GM12878 (cell line): ENCODE results near the gene COL4A3. TPM values are rescaled to one million over a fixed set of nuclear protein-coding genes. Genes with fewer than 3 reads are reported as not detected.

Experiments
- ATAC-seq: fragments of 200-7000 bp; cut with Tn5 transposase; 3 replicates; pipeline ENCODE4 v1.9.1; 2020; ENCODE audit warnings: mild to moderate bottlenecking, moderate library complexity
- BruUV-seq: library from RNA; stranded (reverse); fragments of 400-500 nt; replicated peaks from 2 replicates; lab custom pipeline; 2021; lab: Mats Ljungman, UMichigan
- CTCF ChIA-PET: fragments of 300-600 bp; sonication (Branson Sonifier 250); formaldehyde crosslinking; extraction: SDS; loops from one replicate; lab custom pipeline; 2021; ENCODE audit warnings: inconsistent platforms; lab: Yijun Ruan, JAX
- POLR2A ChIA-PET: fragments of 350-600 bp; formaldehyde crosslinking; extraction: SDS; loops from one replicate; lab custom pipeline; 2021; ENCODE audit warnings: inconsistent platforms; lab: Charles Lee
- RAD21 ChIA-PET: fragments of 300-600 bp; sonication (Branson Sonifier 250); formaldehyde crosslinking; loops from one replicate; lab custom pipeline; 2023; ENCODE audit warnings: antibody characterized with exemption; ENCODE audit not compliant: unreplicated experiment; lab: Charles Lee
- SMC1A ChIA-PET: fragments of 300-600 bp; sonication (Branson Sonifier 250); formaldehyde crosslinking; loops from one replicate; lab custom pipeline; 2023; ENCODE audit not compliant: unreplicated experiment, uncharacterized antibody; lab: Charles Lee
- DNase-seq: peaks from one replicate; pipeline ENCODE4 v3.0.0-alpha.2; 2011; ENCODE audit warnings: low read depth, low spot score
- FAIRE-seq: peaks from 3 replicates; lab custom pipeline; 2011; peaks lifted over from hg19 to GRCh38; lab: Jason Lieb, UNC
- H2AFZ ChIP-seq: 2 replicates; pipeline ENCODE4 v1.6.0; 2011; ENCODE audit warnings: low read depth, low read length, control low read depth; ENCODE audit not compliant: control insufficient read depth
- H3K27ac ChIP-seq: 2 replicates; pipeline ENCODE4 v1.5.1; 2011; ENCODE audit warnings: control low read depth; ENCODE audit not compliant: control insufficient read depth, insufficient read depth
- H3K27me3 ChIP-seq, 2 experiments: replicated peaks in 1 of 2; 2 replicates each; pipeline versions ENCODE4 v1.6.0 to v1.6.1; 2011; ENCODE audit warnings: low read length in 1 of 2; ENCODE audit not compliant: control insufficient read depth in 2 of 2, insufficient read depth in 2 of 2
- H3K36me3 ChIP-seq, 2 experiments: 2 replicates each; pipeline ENCODE4 v1.5.1; 2011; ENCODE audit warnings: low read length in 1 of 2; ENCODE audit not compliant: control insufficient read depth in 2 of 2, insufficient read depth in 2 of 2
- H3K4me1 ChIP-seq: 2 replicates; pipeline ENCODE4 v1.6.1; 2011; ENCODE audit warnings: mild to moderate bottlenecking, low read length, moderate library complexity, mixed read lengths; ENCODE audit not compliant: control insufficient read depth, insufficient read depth
- H3K4me2 ChIP-seq: 2 replicates; pipeline ENCODE4 v1.6.0; 2011; ENCODE audit warnings: control low read depth; ENCODE audit not compliant: control insufficient read depth, insufficient read depth
- H3K4me3 ChIP-seq: fragments of 200-600 bp; sonication (generic); 2 replicates; pipeline ENCODE4 v1.5.1; 2016
- H3K79me2 ChIP-seq: 2 replicates; pipeline ENCODE4 v1.6.0; 2011; ENCODE audit warnings: low read length; ENCODE audit not compliant: control insufficient read depth, insufficient read depth
- H3K9ac ChIP-seq: 2 replicates; pipeline ENCODE4 v1.8.0; 2011; ENCODE audit warnings: low read length, control low read depth, mixed read lengths; ENCODE audit not compliant: control insufficient read depth, insufficient read depth
- H3K9me3 ChIP-seq: replicated peaks from 3 replicates; pipeline ENCODE4 v1.5.1; 2011; ENCODE audit warnings: mild to moderate bottlenecking, low read length; ENCODE audit not compliant: control insufficient read depth, insufficient read depth
- H4K20me1 ChIP-seq: 2 replicates; pipeline ENCODE4 v1.6.0; 2011; ENCODE audit not compliant: control insufficient read depth, insufficient read depth
- CEBPZ ChIP-seq: fragments of 150-350 bp; IDR thresholded peaks from 2 replicates; pipeline ENCODE4 v1.6.1; 2016; ENCODE audit warnings: low read depth, low read length
- MLLT1 ChIP-seq: fragments of 450-650 bp; IDR thresholded peaks from 2 replicates; pipeline ENCODE4 v1.6.1; 2016; ENCODE audit warnings: mild to moderate bottlenecking
- ZBTB33 ChIP-seq: fragments of 450-650 bp; IDR thresholded peaks from 2 replicates; pipeline ENCODE4 v1.6.1; 2017; ENCODE audit warnings: mild to moderate bottlenecking
- ZBTB40 ChIP-seq: fragments of 450-650 bp; IDR thresholded peaks from 2 replicates; pipeline ENCODE4 v1.6.1; 2016; ENCODE audit warnings: mild to moderate bottlenecking, moderate library complexity, borderline replicate concordance
- WGBS: methylation state at CpG from one replicate; pipeline ENCODE4 v1.1.6; 2016; ENCODE audit warnings: low lambda C conversion rate; ENCODE audit not compliant: insufficient replicate concordance, insufficient coverage; ENCODE audit errors: missing lambda C conversion rate; 5-methylcytosine and 5-hydroxymethylcytosine counted together
- in situ Hi-C: fragments of 300-500 bp; cut with MboI; formaldehyde crosslinking; loops from 9 replicates; pipeline ENCODE4 v1.14.3; 2018; ENCODE audit warnings: mixed read lengths
- intact Hi-C: fragments of 100-400 bp; cut with micrococcal nuclease; formaldehyde crosslinking; loops from one replicate; pipeline ENCODE4 v1.14.2; 2022; ENCODE audit not compliant: unreplicated experiment
- polyA plus RNA-seq, 11 experiments: library from polyadenylated mRNA; depleted of rRNA in 4 of 11; unstranded in 6 of 11; stranded (reverse) in 5 of 11; fragments of >200 nt; fragmentation: Nextera tagmentation in 4 of 11; fragmentation: Illumina TruSeq in 1 of 11; extraction: Ambion mirVana in 4 of 11; extraction: Trizol in 1 of 11; gene quantifications; 1 replicate in 1 of 11; 2 replicates in 10 of 11; pipeline versions ENCODE4 v1.2.1 to v1.2.3, GENCODE V29; 2011 to 2016; ENCODE audit warnings: inconsistent platforms in 2 of 11, missing spikeins in 2 of 11, low read depth in 1 of 11
- total RNA-seq, 4 experiments: library from RNA; depleted of rRNA in 3 of 4; stranded (reverse); fragments of >200 nt in 3 of 4; fragmentation: Illumina TruSeq in 1 of 4; extraction: Trizol in 1 of 4; gene quantifications; 2 replicates each; pipeline versions ENCODE4 v1.2.1 to v1.2.3, GENCODE V29; 2013 to 2021

The COL4A3 gene
- total and polyA plus RNA-seq, 10 of the 15 experiments (the other 5 are each of a cell fraction or from before 2014, with no cell fraction given): 0.34 to 10.5 (median 3.8) TPM

GRCh38 chr2:227326783-227327182 is 162.4 kb downstream of the COL4A3 start:
- H2AFZ ChIP-seq: no peak overlapping the region
- no peak for DNase-seq
- ChIA-PET RAD21 (no interaction called here), POLR2A (interaction anchor here (0.9 kb wide), 1 partner anchor 22 kb away, joined by 3 read pairs; no protein-coding TSS in a partner anchor), CTCF (interaction anchor here (1.1 to 1.8 kb wide), 5 partner anchors 10 to 439 kb away, joined by 3 to 6 read pairs (median 4); no protein-coding TSS in a partner anchor), SMC1A (interaction anchor here (1.1 to 1.9 kb wide), 4 partner anchors 10 to 79 kb away, joined by 4 to 5 read pairs (median 4); no protein-coding TSS in a partner anchor)
- H3K4me1 ChIP-seq: no peaks in the 10 kb centered on the region
- no peaks in the 10 kb centered on the region for H3K27me3 ChIP-seq
- H3K27ac ChIP-seq: no peak overlapping the region; the same call in 1 of the 2 replicates
- ATAC-seq: no peak
- intact Hi-C loops: loop anchor here (5.0 to 10.0 kb wide), 2 partner anchors 136 to 518 kb away; no protein-coding TSS in a partner anchor
- no peaks in the 10 kb centered on the region for H3K36me3 ChIP-seq
- no peak for FAIRE-seq
- in situ Hi-C loops: no loop called here
- H4K20me1 ChIP-seq: no peaks in the 10 kb centered on the region
- peaks cover 45% of the 10 kb centered on the region for H3K79me2 ChIP-seq
- H3K4me3 ChIP-seq: peak overlapping the region; percentile 90
- BruUV-seq: no TSS peak
- TF ChIP-seq MLLT1 (peak; percentile 87), CEBPZ (no peak), ZBTB40 (0 out of 2 replicates have a peak, but pooled peaks have one; percentile 35), ZBTB33 (peak; percentile 89)
- TF ChIP-seq, all 136 proteins: peak for 3
- Histone ChIP-seq H3K9ac (no peak overlapping the region), H3K9me3 (no peaks in the 10 kb centered on the region; the same call in 2 of the 3 replicates), H3K4me2 (peak overlapping the region; percentile 75; the same call in 1 of the 2 replicates)
- 77% methylated on average over 6 of the region's 6 CpGs for WGBS
